ENCODE measurements around the gene DOCK9.

GRCh38 chr13:98879127-98879520 lies 98.7 kb downstream of the DOCK9 start:
- no peak for TF ChIP-seq CTCF (optimal IDR thresholded peaks at IDR 0.05 in 1 of 3, IDR thresholded peaks at IDR 0.05 in 1 of 3, conservative IDR thresholded peaks at IDR 0.05 in 1 of 3; ENCODE audit: extremely low read depth in 1 of 3, insufficient read depth in 2 of 3, low read length in 3 of 3)
- TF ChIP-seq EZH2 (IDR thresholded peaks at IDR 0.05; ENCODE audit: low read length) = no peak

Data from keratinocyte (primary cell).